Stimulated activated naive CD8-positive, alpha-beta T cell treated with anti-CD3 and anti-CD28 coated beads, Interleukin-15, Interleukin-2, amounts not matched to agents 100 ng/mL and 50 ng/mL, for 24 hours (primary cell): ENCODE measurements around the gene RAB26.
"Not testable (repeated sequence)": the region's sequence is repeated elsewhere in the genome, so short reads cannot be mapped to it uniquely, and the experiment has no call there.

ENCODE experiments used
- H3K27ac Mint-ChIP-seq: one replicate; pipeline ENCODE4 v1.8.0; 2021; ENCODE audit warnings: mild to moderate bottlenecking, mixed read lengths
- H3K27me3 Mint-ChIP-seq: one replicate; pipeline ENCODE4 v1.8.0; 2021; ENCODE audit warnings: mixed read lengths
- H3K36me3 Mint-ChIP-seq: one replicate; pipeline ENCODE4 v1.8.0; 2021; ENCODE audit warnings: low read depth, mixed read lengths
- H3K4me1 Mint-ChIP-seq: one replicate; pipeline ENCODE4 v1.8.0; 2021; ENCODE audit warnings: low read depth, mixed read lengths
- H3K4me3 Mint-ChIP-seq: one replicate; pipeline ENCODE4 v1.8.0; 2021; ENCODE audit warnings: mild to moderate bottlenecking, mixed read lengths
- H3K9me3 Mint-ChIP-seq: one replicate; pipeline ENCODE4 v1.8.0; 2021; ENCODE audit warnings: mixed read lengths

RAB26 gene

DNA sequence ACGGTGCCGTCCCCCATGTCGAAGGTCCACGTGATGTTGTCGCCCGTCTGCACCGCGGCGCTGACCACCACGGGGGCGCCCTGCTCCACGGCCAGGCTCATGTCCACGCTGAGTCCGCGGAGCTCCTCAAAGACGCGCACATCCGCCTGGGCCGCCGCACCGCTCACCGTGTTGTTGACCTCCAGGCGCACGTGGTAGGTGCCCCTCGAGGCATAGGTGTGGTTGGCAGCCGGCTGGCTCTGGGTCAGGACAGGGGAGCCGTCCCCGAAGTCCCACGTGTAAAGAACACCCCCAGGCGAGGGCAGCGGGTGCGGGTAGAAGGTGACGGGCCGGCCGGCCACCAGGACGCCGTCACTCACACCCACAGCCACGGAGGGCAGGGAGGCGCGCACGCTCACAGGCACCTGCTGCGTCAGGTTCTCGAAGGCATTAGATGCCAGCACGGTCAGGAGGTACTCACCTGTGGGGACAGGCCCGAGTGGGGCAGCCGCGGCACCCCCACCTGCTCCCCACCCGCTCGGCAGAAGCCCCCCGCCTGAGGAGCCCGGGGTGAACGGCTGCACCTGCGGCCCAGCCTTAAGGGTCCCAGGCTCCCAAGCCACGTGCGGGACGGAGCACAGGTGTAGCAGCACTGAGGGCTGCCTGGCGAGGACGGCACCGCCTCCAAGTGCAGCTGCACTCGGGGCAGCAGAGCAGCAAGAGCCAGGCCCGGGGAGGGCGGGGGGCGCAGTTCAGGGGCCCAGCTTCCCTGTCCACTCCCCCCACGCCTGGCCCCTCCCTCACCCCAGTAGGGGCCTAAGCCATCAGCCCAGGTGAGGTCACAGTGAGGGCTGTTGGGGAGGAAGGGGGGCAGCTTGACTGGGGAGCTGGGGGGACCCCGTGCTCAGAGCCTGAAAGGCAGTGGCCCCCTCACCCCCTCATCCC lies 36.8 kb upstream of the RAB26 start:
- not testable (repeated sequence) for H3K36me3 Mint-ChIP-seq, H3K27me3 Mint-ChIP-seq, H3K4me3 Mint-ChIP-seq, H3K27ac Mint-ChIP-seq, H3K4me1 Mint-ChIP-seq, H3K9me3 Mint-ChIP-seq

DNA sequence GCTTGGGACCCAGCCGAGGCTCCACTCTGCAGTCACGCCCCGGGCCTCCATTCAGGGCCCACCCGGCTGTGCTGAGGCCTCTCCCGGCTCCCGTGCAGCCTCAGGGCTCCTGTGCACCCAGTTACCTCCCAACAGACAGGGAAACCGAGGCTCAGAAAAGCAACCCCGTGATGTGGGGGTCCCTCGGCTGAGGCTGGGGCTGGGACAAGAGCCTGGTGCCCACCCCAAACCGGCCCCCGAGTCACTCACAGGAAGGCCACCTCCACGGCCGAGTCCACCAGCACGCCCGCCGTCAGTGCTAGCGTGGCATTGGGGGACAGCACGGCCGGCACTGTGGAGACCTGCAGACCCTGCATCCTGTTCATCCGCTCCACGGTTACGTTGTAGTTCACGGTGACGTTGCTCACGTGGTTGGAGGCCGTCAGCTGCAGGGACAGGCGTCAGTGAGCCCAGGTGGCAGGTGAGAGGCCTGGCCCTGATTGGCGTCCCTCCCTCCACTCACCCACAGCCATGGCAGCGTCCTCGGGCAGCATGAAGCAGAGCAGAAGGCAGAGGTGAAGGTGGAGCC lies 35.8 kb upstream of the RAB26 start:
- H3K4me3 Mint-ChIP-seq, H3K27ac Mint-ChIP-seq, H3K36me3 Mint-ChIP-seq, H3K4me1 Mint-ChIP-seq, H3K27me3 Mint-ChIP-seq, H3K9me3 Mint-ChIP-seq: not testable (repeated sequence)

DNA sequence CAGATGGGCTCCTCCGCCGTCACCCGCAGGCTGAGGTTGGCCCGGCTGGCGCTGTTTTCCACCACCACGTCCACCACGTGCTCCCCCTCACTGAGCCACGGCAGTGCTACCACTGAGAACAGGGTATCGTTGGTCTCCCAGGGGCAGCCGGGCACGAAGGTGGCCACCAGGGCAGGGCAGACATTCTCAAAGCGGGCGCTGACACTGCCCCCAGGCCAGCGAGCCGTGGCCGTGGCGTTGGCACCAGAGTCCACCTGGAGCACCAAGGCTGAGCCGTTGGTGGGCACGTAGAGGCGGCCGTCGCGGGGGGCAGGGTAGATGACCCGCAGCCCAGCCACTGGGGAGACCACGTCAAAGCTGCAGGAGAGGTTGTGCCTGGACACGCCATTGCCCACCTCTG lies 34.2 kb upstream of the RAB26 start:
- H3K4me3 Mint-ChIP-seq, H3K27me3 Mint-ChIP-seq, H3K9me3 Mint-ChIP-seq, H3K4me1 Mint-ChIP-seq, H3K36me3 Mint-ChIP-seq, H3K27ac Mint-ChIP-seq: not testable (repeated sequence)

DNA sequence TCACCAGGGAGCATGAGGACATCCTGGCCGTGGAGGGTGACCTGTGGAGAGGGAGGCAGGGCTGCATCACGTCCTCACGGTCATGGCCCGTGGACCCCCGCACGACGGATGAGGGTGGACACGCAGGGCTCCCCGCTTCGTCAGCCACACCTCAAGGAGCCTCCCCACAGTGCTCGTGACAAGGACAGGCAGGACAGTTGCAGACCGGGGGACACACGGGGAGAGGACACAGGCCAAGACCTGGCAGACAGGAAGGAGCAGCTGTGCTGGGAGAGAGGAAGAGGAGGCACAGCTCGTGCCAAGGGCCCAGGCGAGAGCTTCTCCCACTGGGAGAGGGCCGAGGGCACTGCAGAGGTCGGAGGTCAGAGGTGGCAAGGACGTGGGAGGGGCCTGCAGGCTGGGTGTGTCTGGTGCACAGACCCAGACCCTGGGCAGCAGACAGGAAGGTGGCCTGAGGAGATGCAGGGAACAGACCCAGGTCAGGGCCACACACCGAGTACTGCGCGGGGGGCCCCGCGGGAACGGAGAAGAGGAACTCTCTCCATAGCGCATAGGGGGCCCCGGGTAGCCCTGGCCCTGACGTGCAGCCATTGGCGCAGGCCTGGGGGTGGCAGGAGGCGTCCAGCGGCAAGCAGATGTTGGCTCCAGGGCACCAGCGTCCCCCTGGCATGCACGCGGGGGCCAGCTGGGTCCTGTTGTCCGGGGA lies 33.4 kb upstream of the RAB26 start:
- not testable (repeated sequence) for H3K9me3 Mint-ChIP-seq, H3K36me3 Mint-ChIP-seq, H3K4me1 Mint-ChIP-seq, H3K27ac Mint-ChIP-seq, H3K4me3 Mint-ChIP-seq, H3K27me3 Mint-ChIP-seq

DNA sequence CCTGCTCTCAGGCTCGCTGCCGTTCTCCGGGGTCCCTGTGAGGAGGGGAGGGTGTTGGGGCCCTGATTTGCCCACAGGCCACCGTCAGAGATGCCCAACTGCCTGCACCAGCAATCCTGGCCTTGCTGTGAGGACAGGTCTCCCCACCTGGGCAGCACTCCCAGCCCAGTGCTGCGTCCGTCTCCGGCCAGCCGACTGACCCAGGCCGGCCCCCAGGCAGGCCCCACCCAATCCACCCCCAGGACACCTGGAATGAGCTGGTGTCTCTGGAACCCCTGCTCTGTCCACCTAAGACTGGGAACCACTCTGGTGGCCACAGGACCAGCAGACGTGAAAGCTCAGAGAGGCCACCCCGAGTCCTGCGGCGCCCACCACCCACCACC lies 32.8 kb upstream of the RAB26 start:
- H3K27ac Mint-ChIP-seq, result no peak overlapping the region
- no peaks in the 10 kb centered on the region for H3K36me3 Mint-ChIP-seq
- no peaks in the 10 kb centered on the region for H3K27me3 Mint-ChIP-seq
- H3K4me1 Mint-ChIP-seq, result no peaks in the 10 kb centered on the region
- no peaks in the 10 kb centered on the region for H3K9me3 Mint-ChIP-seq
- H3K4me3 Mint-ChIP-seq, result no peak overlapping the region

DNA sequence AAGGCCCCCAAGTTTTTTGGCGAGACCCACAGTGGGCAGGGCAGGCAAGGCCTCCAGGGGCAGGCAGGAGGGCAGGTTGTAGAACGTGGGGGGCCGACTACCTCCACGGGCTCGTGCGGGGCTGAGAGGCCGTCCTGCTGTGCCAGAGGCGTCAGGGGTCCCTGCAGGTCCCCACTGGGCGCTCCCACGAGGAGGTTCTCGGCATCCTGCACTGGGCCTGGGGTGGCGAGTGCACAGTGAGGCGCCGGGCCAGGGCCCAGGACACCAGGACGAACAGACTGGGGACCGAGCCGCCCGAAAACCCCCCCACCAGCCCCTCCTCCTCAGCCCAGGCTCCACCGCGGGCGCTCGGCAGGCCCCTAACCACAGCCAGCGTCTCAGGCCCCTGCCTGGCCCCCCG lies 32.0 kb upstream of the RAB26 start:
- H3K36me3 Mint-ChIP-seq, result not testable (repeated sequence)

DNA sequence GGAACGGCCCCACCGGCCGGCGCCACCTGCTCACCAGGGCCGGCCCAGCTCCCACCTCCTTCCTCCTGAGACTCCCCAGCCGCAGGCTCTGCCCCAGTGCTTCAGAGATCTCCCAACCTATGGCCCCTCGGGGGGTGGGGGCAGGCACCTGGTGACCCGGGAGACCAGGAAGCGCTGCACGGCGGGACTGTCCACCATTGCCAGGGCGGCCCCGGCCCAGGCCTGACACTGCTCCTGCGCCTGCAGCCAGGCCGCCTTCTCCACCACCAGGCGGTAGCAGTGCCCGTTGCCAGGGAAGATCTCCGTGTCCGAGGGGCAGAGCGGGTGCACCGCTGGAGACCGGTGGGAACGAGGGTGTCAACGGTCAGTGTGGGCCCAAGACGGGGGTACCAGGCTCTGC lies 31.1 kb upstream of the RAB26 start:
- not testable (repeated sequence) for H3K4me3 Mint-ChIP-seq, H3K27ac Mint-ChIP-seq, H3K4me1 Mint-ChIP-seq, H3K36me3 Mint-ChIP-seq, H3K27me3 Mint-ChIP-seq, H3K9me3 Mint-ChIP-seq

More for the DNA sequence above, 32.0 kb upstream of the RAB26 start:
- H3K4me3 Mint-ChIP-seq, H3K9me3 Mint-ChIP-seq, H3K27me3 Mint-ChIP-seq, H3K27ac Mint-ChIP-seq, H3K4me1 Mint-ChIP-seq: not testable (repeated sequence)

DNA sequence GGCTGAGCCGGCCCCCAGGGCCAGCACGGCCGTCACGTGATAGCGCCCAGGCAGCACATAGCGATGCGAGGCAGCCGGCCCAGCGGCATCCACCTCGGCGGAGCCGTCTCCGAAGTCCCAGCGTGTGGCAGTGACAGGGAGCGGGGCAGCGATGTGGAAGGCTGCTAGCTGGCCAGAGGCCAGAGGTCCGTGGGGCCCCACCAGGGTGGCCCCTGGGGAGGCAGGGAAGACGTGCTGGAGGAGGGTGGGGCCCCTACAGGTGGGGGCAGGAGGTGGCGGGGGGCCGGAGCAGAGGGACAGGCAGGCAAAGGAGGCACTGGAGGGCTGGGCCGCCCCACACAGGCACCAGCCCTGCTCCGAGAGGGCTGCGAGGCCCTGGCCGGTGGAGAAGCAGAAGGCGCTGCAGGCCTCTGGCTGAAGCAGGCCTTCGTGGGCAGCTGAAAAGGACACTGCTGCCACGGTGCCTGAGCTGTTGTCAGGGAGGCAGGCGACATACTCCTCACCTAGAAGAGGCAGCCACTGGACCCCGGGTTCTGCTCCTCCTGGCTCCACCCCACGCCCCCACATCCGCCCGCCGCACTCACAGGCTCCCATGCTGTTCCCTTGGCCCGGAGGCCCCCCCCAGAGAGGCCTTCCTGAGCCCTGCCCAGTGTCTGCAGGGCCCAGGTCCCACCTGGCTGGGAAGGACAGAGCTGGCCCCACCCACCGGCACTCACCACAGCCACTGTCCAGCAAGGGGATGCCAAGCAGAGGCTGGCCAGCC lies 30.3 kb upstream of the RAB26 start:
- not testable (repeated sequence) for H3K27ac Mint-ChIP-seq, H3K9me3 Mint-ChIP-seq, H3K36me3 Mint-ChIP-seq, H3K4me1 Mint-ChIP-seq, H3K27me3 Mint-ChIP-seq, H3K4me3 Mint-ChIP-seq

DNA sequence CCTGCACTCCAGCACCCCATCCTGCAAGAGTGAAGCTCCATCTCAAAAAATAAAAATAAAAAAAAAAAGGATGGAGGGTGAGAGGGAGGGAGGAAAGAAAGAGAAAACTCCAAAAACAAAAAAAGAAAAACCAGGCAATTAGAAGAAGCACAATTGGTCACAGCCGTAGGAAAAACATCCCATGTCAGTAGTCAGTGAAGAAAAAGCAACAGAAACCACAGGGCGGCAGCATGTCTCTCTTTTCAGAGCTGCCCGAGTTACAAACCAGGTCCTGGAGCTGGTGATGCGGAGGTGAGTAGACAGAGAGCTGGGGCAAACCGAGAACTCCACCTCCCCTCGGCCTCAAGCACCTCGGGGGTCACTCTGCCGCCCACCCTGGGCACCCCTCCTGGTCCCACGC lies 27.1 kb upstream of the RAB26 start:
- not testable (repeated sequence) for H3K27me3 Mint-ChIP-seq, H3K27ac Mint-ChIP-seq, H3K4me1 Mint-ChIP-seq, H3K4me3 Mint-ChIP-seq, H3K36me3 Mint-ChIP-seq, H3K9me3 Mint-ChIP-seq

DNA sequence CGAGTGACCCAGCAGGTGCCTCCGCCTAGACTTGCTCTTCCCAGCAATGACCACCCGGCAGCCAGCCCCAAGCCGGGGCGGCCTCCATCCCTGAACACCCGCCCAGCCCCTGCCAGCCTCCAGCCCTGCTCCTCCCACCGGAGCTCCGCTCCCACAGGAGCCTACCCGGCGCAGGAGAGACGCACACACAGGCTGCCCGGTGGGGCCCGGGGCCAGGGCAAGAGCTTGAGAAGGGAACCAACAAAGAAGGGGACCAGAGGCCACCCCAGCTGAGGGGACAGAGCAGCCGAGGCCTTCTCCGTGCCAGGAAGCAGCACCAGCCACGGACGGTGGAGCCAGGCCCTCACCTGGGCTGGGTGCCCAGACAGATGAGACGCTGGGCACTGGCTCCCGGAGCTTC lies 26.6 kb upstream of the RAB26 start:
- Mint-ChIP-seq H3K27me3 (no peaks in the 10 kb centered on the region), H3K36me3 (no peaks in the 10 kb centered on the region), H3K9me3 (no peaks in the 10 kb centered on the region), H3K4me3 (no peak overlapping the region), H3K27ac (no peak overlapping the region), H3K4me1 (peaks cover 8% of the 10 kb centered on the region)

DNA sequence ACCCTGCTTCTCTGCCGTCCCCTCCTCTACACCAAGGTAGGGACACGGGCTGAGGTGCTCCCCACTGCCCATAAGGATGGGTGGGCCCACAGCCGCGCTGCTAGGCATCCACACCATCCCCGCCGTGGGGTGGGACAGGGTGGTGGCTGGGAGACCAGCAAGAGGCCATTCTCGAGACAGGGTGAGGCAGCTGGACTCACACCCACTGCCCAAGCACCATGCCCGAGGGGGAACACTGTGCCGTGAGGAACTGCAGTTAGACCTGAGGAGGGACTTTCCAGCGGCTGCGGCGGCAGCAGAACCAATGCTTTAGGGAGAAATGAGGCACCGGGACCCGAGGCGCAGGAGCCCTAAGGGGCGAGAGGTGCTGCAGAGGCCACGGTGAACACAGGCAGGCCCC lies 26.0 kb upstream of the RAB26 start:
- Mint-ChIP-seq H3K27me3 (no peaks in the 10 kb centered on the region), H3K4me1 (peaks cover 11% of the 10 kb centered on the region), H3K36me3 (no peaks in the 10 kb centered on the region), H3K9me3 (no peaks in the 10 kb centered on the region), H3K27ac (no peak overlapping the region), H3K4me3 (no peak overlapping the region)

DNA sequence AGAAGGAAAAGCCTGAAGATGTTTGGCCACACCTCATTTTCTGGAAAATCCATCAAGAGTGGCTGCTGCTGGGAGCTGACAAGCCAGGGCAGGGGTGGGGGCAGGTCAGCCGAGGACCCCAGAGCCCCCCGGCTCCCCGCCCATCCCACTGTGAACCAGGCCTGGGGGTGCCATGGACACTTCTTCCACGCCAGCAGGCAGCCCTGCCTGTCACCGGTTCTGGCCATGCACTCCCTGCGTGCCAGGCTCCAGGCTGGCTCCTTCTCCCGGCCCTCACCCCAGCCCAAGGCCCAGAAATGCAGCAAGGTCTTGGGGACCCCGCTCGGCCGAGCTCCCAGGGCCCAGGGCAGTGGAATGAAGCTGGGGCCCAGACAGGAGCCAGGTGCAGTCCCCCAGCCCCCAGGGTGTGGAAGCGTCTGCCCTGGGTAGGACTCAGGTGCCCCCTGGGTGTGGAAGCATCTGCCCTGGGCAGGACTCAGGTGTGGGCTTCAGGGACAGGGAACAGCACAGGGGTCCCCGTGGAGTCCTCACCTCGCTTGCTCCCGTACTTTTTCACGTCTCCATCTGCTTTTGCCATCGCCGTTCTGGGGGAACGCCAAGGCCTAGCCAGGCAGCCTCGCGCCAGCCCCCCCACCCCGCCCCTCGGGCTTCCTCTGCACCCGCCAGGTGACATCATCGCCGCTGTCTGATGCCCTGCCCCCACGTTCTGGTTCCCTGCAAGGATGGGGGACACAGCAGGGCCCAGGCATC lies 25.3 kb upstream of the RAB26 start:
- not testable (repeated sequence) for H3K9me3 Mint-ChIP-seq, H3K27me3 Mint-ChIP-seq, H3K36me3 Mint-ChIP-seq, H3K27ac Mint-ChIP-seq, H3K4me3 Mint-ChIP-seq
- peaks cover 11% of the 10 kb centered on the region for H3K4me1 Mint-ChIP-seq

DNA sequence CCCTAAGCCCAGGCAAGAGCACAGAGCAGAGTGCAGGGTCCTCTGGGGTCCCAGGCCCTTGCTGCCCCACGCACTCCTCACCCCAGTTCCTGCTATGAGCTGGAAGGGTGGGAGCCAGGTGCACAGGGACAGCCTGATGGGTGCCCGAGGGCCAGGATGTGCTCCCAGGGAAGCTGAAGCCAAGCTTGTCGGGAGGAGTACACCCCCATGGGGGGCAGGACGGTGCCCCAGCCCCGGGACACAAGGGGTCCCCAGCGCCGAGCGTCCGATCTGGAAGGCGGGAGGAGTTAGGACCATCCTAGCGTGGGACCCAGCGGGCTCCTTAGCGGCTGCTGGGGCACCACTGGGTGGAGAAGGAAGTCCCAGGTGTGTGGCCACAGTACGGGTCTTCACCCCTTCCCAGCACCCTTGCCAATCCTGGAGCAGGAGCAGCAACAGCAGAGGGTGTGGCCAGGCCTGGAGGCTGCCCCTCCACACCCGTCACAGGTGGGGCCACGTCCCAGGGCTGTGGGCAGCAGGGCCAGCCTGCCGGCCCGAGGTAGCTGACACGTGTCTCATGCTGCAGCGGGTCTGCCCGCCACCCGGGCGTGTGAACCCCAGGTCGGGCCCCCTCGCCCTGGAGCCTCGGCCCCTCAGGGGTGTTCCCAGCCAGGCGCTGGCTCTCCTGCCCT lies 24.6 kb upstream of the RAB26 start:
- H3K4me3 Mint-ChIP-seq, H3K27me3 Mint-ChIP-seq, H3K27ac Mint-ChIP-seq, H3K9me3 Mint-ChIP-seq, H3K36me3 Mint-ChIP-seq: not testable (repeated sequence)
- H3K4me1 Mint-ChIP-seq, result peaks cover 18% of the 10 kb centered on the region

DNA sequence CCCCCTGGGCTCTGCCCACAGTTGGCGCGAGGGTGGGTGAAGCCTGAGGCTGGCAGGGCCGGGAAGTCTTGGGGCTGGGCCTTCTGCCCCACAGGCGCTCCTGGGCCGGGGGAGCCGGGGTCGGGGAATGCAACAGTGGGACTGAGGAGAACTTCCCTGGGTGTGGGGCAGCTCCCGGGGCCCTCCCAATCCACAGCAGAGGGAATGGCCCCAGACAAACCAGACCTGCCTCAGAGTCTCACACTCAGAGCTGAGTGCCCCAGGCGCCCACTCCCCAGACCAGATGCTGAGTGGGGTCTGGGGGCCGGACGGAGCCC lies 24.1 kb upstream of the RAB26 start:
- H3K4me3 Mint-ChIP-seq, H3K27ac Mint-ChIP-seq, H3K36me3 Mint-ChIP-seq, H3K27me3 Mint-ChIP-seq, H3K9me3 Mint-ChIP-seq: not testable (repeated sequence)
- H3K4me1 Mint-ChIP-seq, result peaks cover 20% of the 10 kb centered on the region
